HepG2 (cell line): Measurements from ENCODE around the gene PTPN13. TPM values are rescaled to one million over a fixed set of nuclear protein-coding genes. Genes with fewer than 3 reads are reported as not detected.

Experiments
- ATAC-seq: fragments of 200-7000 bp; cut with Tn5 transposase; 3 replicates; pipeline ENCODE4 v1.9.1; 2020; ENCODE audit warnings: mild to moderate bottlenecking, moderate library complexity
- BruUV-seq: library from RNA; stranded (reverse); fragments of 400-500 nt; replicated peaks from 2 replicates; lab custom pipeline; 2021; lab: Mats Ljungman, UMichigan
- CTCF ChIA-PET: fragments of 300-600 bp; formaldehyde crosslinking; extraction: SDS; loops from one replicate; lab custom pipeline; 2021; ENCODE audit warnings: low total read pairs, inconsistent platforms, low intra/inter-chr PET ratio; lab: Yijun Ruan, JAX
- POLR2A ChIA-PET: fragments of 350-600 bp; sonication (Branson Sonifier 250); formaldehyde crosslinking; loops from one replicate; lab custom pipeline; 2020; ENCODE audit warnings: antibody characterized with exemption, inconsistent platforms; lab: Yijun Ruan, JAX
- DNase-seq: peaks from one replicate; pipeline ENCODE4 v3.0.0-alpha.2; 2015; ENCODE audit warnings: low spot score
- FAIRE-seq: peaks from 3 replicates; lab custom pipeline; 2011; peaks lifted over from hg19 to GRCh38; lab: Jason Lieb, UNC
- H2AFZ ChIP-seq: one replicate; pipeline ENCODE4 v1.6.1; 2011; ENCODE audit warnings: low read length, inconsistent platforms
- H3K27ac ChIP-seq: fragments of 300-600 bp; 3 replicates; pipeline ENCODE4 v1.8.0; 2011; ENCODE audit warnings: mixed run types, mild to moderate bottlenecking, mixed read lengths, low read length, inconsistent platforms; ENCODE audit not compliant: insufficient read depth; ENCODE audit errors: extremely low read length
- H3K27me3 ChIP-seq, 2 experiments: fragments of 200-600 bp in 1 of 2; 2 replicates in 1 of 2; 3 replicates in 1 of 2; pipeline versions ENCODE4 v1.6.0 to v1.8.0; 2011; ENCODE audit warnings: low read length in 2 of 2, mild to moderate bottlenecking in 2 of 2, moderate library complexity in 2 of 2, inconsistent platforms in 1 of 2; ENCODE audit not compliant: insufficient read depth in 2 of 2, control insufficient read depth in 1 of 2
- H3K36me3 ChIP-seq, 2 experiments: fragments of 200-600 bp in 1 of 2; replicated peaks in 1 of 2; 2 replicates in 1 of 2; 3 replicates in 1 of 2; pipeline versions ENCODE4 v1.5.1 to v1.8.0; 2011; ENCODE audit warnings: low read length in 2 of 2, inconsistent platforms in 1 of 2; ENCODE audit not compliant: insufficient read depth in 2 of 2, control insufficient read depth in 1 of 2
- H3K4me1 ChIP-seq: 2 replicates; pipeline ENCODE4 v1.5.1; 2012; ENCODE audit warnings: low read length, inconsistent platforms; ENCODE audit not compliant: insufficient read depth
- H3K4me2 ChIP-seq: 2 replicates; pipeline ENCODE4 v1.6.0; 2011; ENCODE audit warnings: low read depth, low read length, inconsistent platforms
- H3K4me3 ChIP-seq, 3 experiments: fragments of 200-600 bp in 1 of 3; sonication (generic), shearing (Covaris generic) in 1 of 3; replicated peaks in 1 of 3; 2 replicates each; pipeline ENCODE4 v1.5.1; 2011 to 2016; ENCODE audit warnings: low read length in 3 of 3, inconsistent platforms in 2 of 3, low read depth in 2 of 3, mild to moderate bottlenecking in 2 of 3, control low read depth in 1 of 3, mixed read lengths in 1 of 3; ENCODE audit not compliant: insufficient read depth in 1 of 3
- H3K79me2 ChIP-seq: one replicate; pipeline ENCODE4 v1.6.1; 2011; ENCODE audit warnings: low read length, inconsistent platforms; ENCODE audit not compliant: insufficient read depth
- H3K9ac ChIP-seq: 2 replicates; pipeline ENCODE4 v1.6.0; 2011; ENCODE audit warnings: mild to moderate bottlenecking, low read depth, low read length, inconsistent platforms; ENCODE audit not compliant: insufficient read depth
- H3K9me3 ChIP-seq: 2 replicates; pipeline ENCODE4 v1.5.1; 2012; ENCODE audit warnings: mild to moderate bottlenecking, low read length
- H4K20me1 ChIP-seq: 2 replicates; pipeline ENCODE4 v1.6.0; 2011; ENCODE audit warnings: inconsistent platforms, mild to moderate bottlenecking, low read length, moderate library complexity; ENCODE audit not compliant: insufficient read depth
- HDAC2 ChIP-seq: sonication (generic); formaldehyde crosslinking; IDR thresholded peaks from 2 replicates; pipeline ENCODE4 v1.4.0; 2020; ENCODE audit warnings: missing genetic modification reagents
- NFRKB ChIP-seq: fragments of 450-650 bp; IDR thresholded peaks from 2 replicates; pipeline ENCODE4 v1.6.1; 2017
- RFX3 ChIP-seq: IDR thresholded peaks from 2 replicates; pipeline ENCODE4 v1.6.1; 2016; ENCODE audit warnings: missing biosample characterization, missing genetic modification reagents
- ZNF225 ChIP-seq: sonication (generic); formaldehyde crosslinking; IDR thresholded peaks from 2 replicates; pipeline ENCODE4 v1.4.0; 2020; ENCODE audit warnings: mild to moderate bottlenecking, missing genetic modification reagents
- WGBS: methylation state at CpG from one replicate; pipeline ENCODE4 v1.1.6; 2017; ENCODE audit warnings: low lambda C conversion rate; 5-methylcytosine and 5-hydroxymethylcytosine counted together
- in situ Hi-C: cut with HindIII; loops from 2 replicates; pipeline ENCODE4 v1.10.0; 2017; ENCODE audit warnings: low pct_unique_long_range_greater_than_20kb; ENCODE audit not compliant: extremely low pct_ligation_motif_present
- intact Hi-C: fragments of 100-400 bp; cut with micrococcal nuclease; formaldehyde crosslinking; loops from one replicate; pipeline ENCODE4 v1.10.0; 2022; ENCODE audit not compliant: unreplicated experiment
- polyA plus RNA-seq, 8 experiments: library from polyadenylated mRNA; depleted of rRNA in 3 of 8; stranded (reverse) in 7 of 8; unstranded in 1 of 8; fragments of >200 nt; fragmentation: Illumina TruSeq in 4 of 8; extraction: Trizol in 4 of 8; gene quantifications; 2 replicates each; pipeline versions ENCODE4 v1.2.1 to v1.2.3, GENCODE V29; 2011 to 2016; ENCODE audit warnings: low read depth in 4 of 8, missing spikeins in 1 of 8, mixed read lengths in 1 of 8; ENCODE audit not compliant: insufficient read depth in 1 of 8
- total RNA-seq, 5 experiments: library from RNA; depleted of rRNA; stranded (reverse); fragments of >200 nt; fragmentation: Illumina TruSeq; extraction: Trizol; gene quantifications; 2 replicates each; pipeline ENCODE4 v1.2.3, GENCODE V29; 2016; ENCODE audit warnings: low read depth in 1 of 5
- TF ChIP-seq, protein P1 (sequence below): sonication (generic); formaldehyde crosslinking; IDR thresholded peaks from 2 replicates; pipeline ENCODE4 v1.4.0; 2020; ENCODE audit warnings: mild to moderate bottlenecking, missing genetic modification reagents
- TF ChIP-seq, protein P2 (sequence below): sonication (generic); formaldehyde crosslinking; IDR thresholded peaks from 2 replicates; pipeline ENCODE4 v1.4.0; 2020; ENCODE audit warnings: missing genetic modification reagents; ENCODE audit errors: not compliant biosample characterization
- TF ChIP-seq, protein P3 (sequence below): sonication (generic); formaldehyde crosslinking; IDR thresholded peaks from 2 replicates; pipeline ENCODE4 v1.5.0; 2020; ENCODE audit warnings: missing genetic modification reagents, mild to moderate bottlenecking, borderline replicate concordance
- TF ChIP-seq, protein P4 (sequence below): sonication (generic); formaldehyde crosslinking; IDR thresholded peaks from 2 replicates; pipeline ENCODE4 v1.8.1; 2022; ENCODE audit warnings: low read depth, mild to moderate bottlenecking, missing genetic modification reagents
- TF ChIP-seq, protein P5 (sequence below): sonication (generic); formaldehyde crosslinking; IDR thresholded peaks from 2 replicates; pipeline ENCODE4 v1.4.0; 2020; ENCODE audit warnings: missing genetic modification reagents, low read depth, mild to moderate bottlenecking, borderline replicate concordance
- TF ChIP-seq, protein P6 (sequence below): sonication (generic); formaldehyde crosslinking; IDR thresholded peaks from 2 replicates; pipeline ENCODE4 v1.4.0; 2020; ENCODE audit warnings: mild to moderate bottlenecking, missing genetic modification reagents, borderline replicate concordance

The PTPN13 gene
- total and polyA plus RNA-seq, 2 of the 13 experiments (the other 11 are each of a cell fraction or from before 2014, with no cell fraction given), result not detected

DNA sequence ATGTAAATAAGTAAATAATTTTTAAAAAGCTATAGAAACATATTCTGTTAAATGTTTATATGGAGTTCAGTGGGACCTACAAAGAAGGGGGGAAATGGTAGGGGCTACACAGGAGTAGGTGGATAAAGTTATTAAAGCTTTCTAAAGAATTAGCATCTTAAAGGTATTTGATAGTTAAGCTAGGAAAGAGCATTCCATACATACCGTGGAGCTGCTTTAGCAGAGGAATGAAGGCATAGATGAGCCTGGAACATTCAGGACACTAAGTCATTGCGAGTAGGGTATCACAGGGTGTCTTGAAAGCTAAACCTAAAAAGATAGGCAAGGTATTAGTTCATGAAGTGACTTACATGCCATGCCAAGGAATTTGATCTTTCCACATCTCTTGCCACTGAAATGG is 194.7 kb downstream of the PTPN13 start:
- no peaks in the 10 kb centered on the region for H3K9me3 ChIP-seq
- intact Hi-C loops (no loop called here), in situ Hi-C loops (no loop called here)
- H3K27me3 ChIP-seq, result no peaks in the 10 kb centered on the region; a peak in 1 of 5 replicates
- ChIA-PET CTCF (no interaction called here), POLR2A (no interaction called here)
- H3K36me3 ChIP-seq, result no peaks in the 10 kb centered on the region
- WGBS, result 0% methylated on average over 2 of the region's 2 CpGs
- no peak overlapping the region for H3K4me3 ChIP-seq
- BruUV-seq, result no TSS peak
- no peak overlapping the region for H3K4me2 ChIP-seq
- TF ChIP-seq HDAC2 (CRISPR knock-in tag) (no peak), RFX3 (CRISPR knock-in tag) (no peak), ZNF225 (CRISPR knock-in tag) (no peak), NFRKB (no peak)
- TF ChIP-seq, protein P1, sequence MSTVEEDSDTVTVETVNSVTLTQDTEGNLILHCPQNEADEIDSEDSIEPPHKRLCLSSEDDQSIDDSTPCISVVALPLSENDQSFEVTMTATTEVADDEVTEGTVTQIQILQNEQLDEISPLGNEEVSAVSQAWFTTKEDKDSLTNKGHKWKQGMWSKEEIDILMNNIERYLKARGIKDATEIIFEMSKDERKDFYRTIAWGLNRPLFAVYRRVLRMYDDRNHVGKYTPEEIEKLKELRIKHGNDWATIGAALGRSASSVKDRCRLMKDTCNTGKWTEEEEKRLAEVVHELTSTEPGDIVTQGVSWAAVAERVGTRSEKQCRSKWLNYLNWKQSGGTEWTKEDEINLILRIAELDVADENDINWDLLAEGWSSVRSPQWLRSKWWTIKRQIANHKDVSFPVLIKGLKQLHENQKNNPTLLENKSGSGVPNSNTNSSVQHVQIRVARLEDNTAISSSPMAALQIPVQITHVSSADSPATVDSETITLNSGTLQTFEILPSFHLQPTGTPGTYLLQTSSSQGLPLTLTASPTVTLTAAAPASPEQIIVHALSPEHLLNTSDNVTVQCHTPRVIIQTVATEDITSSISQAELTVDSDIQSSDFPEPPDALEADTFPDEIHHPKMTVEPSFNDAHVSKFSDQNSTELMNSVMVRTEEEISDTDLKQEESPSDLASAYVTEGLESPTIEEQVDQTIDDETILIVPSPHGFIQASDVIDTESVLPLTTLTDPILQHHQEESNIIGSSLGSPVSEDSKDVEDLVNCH (CRISPR knock-in tag), result no peak
- TF ChIP-seq, protein P2, sequence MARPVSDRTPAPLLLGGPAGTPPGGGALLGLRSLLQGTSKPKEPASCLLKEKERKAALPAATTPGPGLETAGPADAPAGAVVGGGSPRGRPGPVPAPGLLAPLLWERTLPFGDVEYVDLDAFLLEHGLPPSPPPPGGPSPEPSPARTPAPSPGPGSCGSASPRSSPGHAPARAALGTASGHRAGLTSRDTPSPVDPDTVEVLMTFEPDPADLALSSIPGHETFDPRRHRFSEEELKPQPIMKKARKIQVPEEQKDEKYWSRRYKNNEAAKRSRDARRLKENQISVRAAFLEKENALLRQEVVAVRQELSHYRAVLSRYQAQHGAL (CRISPR knock-in tag), result no peak
- TF ChIP-seq, protein P3, sequence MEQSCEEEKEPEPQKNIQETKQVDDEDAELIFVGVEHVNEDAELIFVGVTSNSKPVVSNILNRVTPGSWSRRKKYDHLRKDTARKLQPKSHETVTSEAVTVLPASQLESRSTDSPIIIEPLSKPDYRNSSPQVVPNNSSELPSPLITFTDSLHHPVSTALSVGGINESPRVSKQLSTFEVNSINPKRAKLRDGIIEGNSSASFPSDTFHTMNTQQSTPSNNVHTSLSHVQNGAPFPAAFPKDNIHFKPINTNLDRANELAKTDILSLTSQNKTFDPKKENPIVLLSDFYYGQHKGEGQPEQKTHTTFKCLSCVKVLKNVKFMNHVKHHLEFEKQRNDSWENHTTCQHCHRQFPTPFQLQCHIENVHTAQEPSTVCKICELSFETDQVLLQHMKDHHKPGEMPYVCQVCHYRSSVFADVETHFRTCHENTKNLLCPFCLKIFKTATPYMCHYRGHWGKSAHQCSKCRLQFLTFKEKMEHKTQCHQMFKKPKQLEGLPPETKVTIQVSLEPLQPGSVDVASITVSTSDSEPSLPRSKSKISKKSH (CRISPR knock-in tag), result no peak
- TF ChIP-seq, protein P4, sequence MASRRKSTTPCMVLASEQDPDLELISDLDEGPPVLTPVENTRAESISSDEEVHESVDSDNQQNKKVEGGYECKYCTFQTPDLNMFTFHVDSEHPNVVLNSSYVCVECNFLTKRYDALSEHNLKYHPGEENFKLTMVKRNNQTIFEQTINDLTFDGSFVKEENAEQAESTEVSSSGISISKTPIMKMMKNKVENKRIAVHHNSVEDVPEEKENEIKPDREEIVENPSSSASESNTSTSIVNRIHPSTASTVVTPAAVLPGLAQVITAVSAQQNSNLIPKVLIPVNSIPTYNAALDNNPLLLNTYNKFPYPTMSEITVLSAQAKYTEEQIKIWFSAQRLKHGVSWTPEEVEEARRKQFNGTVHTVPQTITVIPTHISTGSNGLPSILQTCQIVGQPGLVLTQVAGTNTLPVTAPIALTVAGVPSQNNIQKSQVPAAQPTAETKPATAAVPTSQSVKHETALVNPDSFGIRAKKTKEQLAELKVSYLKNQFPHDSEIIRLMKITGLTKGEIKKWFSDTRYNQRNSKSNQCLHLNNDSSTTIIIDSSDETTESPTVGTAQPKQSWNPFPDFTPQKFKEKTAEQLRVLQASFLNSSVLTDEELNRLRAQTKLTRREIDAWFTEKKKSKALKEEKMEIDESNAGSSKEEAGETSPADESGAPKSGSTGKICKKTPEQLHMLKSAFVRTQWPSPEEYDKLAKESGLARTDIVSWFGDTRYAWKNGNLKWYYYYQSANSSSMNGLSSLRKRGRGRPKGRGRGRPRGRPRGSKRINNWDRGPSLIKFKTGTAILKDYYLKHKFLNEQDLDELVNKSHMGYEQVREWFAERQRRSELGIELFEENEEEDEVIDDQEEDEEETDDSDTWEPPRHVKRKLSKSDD (CRISPR knock-in tag), result no peak
- TF ChIP-seq, protein P5, sequence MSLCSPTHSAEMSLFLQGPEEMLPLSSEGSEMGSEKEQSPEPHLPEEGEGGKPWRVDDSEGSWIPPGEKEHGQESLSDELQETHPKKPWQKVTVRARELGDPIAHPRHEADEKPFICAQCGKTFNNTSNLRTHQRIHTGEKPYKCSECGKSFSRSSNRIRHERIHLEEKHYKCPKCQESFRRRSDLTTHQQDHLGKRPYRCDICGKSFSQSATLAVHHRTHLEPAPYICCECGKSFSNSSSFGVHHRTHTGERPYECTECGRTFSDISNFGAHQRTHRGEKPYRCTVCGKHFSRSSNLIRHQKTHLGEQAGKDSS (CRISPR knock-in tag), result no peak
- TF ChIP-seq, protein P6, sequence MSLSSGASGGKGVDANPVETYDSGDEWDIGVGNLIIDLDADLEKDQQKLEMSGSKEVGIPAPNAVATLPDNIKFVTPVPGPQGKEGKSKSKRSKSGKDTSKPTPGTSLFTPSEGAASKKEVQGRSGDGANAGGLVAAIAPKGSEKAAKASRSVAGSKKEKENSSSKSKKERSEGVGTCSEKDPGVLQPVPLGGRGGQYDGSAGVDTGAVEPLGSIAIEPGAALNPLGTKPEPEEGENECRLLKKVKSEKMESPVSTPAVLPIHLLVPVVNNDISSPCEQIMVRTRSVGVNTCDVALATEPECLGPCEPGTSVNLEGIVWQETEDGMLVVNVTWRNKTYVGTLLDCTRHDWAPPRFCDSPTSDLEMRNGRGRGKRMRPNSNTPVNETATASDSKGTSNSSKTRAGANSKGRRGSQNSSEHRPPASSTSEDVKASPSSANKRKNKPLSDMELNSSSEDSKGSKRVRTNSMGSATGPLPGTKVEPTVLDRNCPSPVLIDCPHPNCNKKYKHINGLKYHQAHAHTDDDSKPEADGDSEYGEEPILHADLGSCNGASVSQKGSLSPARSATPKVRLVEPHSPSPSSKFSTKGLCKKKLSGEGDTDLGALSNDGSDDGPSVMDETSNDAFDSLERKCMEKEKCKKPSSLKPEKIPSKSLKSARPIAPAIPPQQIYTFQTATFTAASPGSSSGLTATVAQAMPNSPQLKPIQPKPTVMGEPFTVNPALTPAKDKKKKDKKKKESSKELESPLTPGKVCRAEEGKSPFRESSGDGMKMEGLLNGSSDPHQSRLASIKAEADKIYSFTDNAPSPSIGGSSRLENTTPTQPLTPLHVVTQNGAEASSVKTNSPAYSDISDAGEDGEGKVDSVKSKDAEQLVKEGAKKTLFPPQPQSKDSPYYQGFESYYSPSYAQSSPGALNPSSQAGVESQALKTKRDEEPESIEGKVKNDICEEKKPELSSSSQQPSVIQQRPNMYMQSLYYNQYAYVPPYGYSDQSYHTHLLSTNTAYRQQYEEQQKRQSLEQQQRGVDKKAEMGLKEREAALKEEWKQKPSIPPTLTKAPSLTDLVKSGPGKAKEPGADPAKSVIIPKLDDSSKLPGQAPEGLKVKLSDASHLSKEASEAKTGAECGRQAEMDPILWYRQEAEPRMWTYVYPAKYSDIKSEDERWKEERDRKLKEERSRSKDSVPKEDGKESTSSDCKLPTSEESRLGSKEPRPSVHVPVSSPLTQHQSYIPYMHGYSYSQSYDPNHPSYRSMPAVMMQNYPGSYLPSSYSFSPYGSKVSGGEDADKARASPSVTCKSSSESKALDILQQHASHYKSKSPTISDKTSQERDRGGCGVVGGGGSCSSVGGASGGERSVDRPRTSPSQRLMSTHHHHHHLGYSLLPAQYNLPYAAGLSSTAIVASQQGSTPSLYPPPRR (CRISPR knock-in tag), result no peak
- no peak for FAIRE-seq
- H4K20me1 ChIP-seq, result no peaks in the 10 kb centered on the region
- H3K79me2 ChIP-seq, result no peaks in the 10 kb centered on the region
- DNase-seq, result no peak
- no peaks in the 10 kb centered on the region for H3K4me1 ChIP-seq
- no peak overlapping the region for H3K9ac ChIP-seq
- no peak overlapping the region for H2AFZ ChIP-seq
- H3K27ac ChIP-seq, result no peak overlapping the region
- ATAC-seq, result no peak
